ENCODE measurements around the gene BTG2.
"Not testable (repeated sequence)": the region's sequence is repeated elsewhere in the genome, so short reads cannot be mapped to it uniquely, and the experiment has no call there.

Gene BTG2

GRCh38 chr1:203299169-203299568 is 6.2 kb upstream of the BTG2 start:
- no peak overlapping the region for H3K4me3 ChIP-seq
- H3K27ac ChIP-seq, result no peak overlapping the region
- TF ChIP-seq CTCF (IDR thresholded peaks at IDR 0.05), result no peak
- no peak for DNase-seq (ENCODE audit: low spot score)

- H3K27ac ChIP-seq; DNase-seq (ENCODE audit: low spot score); H3K4me3 ChIP-seq: not testable (repeated sequence)
Observed at GRCh38 chr1:203299719-203300429, 5.4 kb upstream of the BTG2 start.

- no peak overlapping the region for H3K27ac ChIP-seq
- TF ChIP-seq CTCF (IDR thresholded peaks at IDR 0.05), result no peak
- no peak for DNase-seq (ENCODE audit: low spot score)
- H3K4me3 ChIP-seq, result no peak overlapping the region
Observed at GRCh38 chr1:203300441-203301330, 4.6 kb upstream of the BTG2 start.

- no peak for TF ChIP-seq CTCF (IDR thresholded peaks at IDR 0.05)
- Histone ChIP-seq H3K4me3 (no peak overlapping the region), H3K27ac (no peak overlapping the region)
- no peak for DNase-seq (ENCODE audit: low spot score)
Observed at GRCh38 chr1:203301331-203301668, 4.0 kb upstream of the BTG2 start.

GRCh38 chr1:203302456-203302855 is 2.9 kb upstream of the BTG2 start:
- no peak for TF ChIP-seq CTCF (IDR thresholded peaks at IDR 0.05)
- H3K4me3 ChIP-seq, result no peak overlapping the region
- DNase-seq (ENCODE audit: low spot score), result no peak
- no peak overlapping the region for H3K27ac ChIP-seq

- H3K27ac ChIP-seq, result no peak overlapping the region
Observed at GRCh38 chr1:203302894-203303293, 2.4 kb upstream of the BTG2 start.

More at GRCh38 chr1:203302894-203303293, 2.4 kb upstream of the BTG2 start:
- no peak for DNase-seq (ENCODE audit: low spot score)
- H3K4me3 ChIP-seq, result no peak overlapping the region
- TF ChIP-seq CTCF (IDR thresholded peaks at IDR 0.05), result no peak

Measured in coronary artery (tissue), 2 donors.